Hepatocyte (in vitro differentiated cells): ENCODE data around the gene DGKG.

Experiments used
- EZH2 ChIP-seq: fragments of 200-600 bp; sonication (generic); IDR thresholded peaks from 2 replicates; pipeline ENCODE4 v1.6.1; 2016; ENCODE audit warnings: antibody characterized with exemption, mild to moderate bottlenecking, borderline replicate concordance
- TF ChIP-seq, protein P1 (sequence below): fragments of 200-600 bp; sonication (generic); IDR thresholded peaks from 2 replicates; pipeline ENCODE4 v1.5.1; 2016; ENCODE audit warnings: antibody characterized with exemption, mild to moderate bottlenecking; ENCODE audit not compliant: poor library complexity

DNA sequence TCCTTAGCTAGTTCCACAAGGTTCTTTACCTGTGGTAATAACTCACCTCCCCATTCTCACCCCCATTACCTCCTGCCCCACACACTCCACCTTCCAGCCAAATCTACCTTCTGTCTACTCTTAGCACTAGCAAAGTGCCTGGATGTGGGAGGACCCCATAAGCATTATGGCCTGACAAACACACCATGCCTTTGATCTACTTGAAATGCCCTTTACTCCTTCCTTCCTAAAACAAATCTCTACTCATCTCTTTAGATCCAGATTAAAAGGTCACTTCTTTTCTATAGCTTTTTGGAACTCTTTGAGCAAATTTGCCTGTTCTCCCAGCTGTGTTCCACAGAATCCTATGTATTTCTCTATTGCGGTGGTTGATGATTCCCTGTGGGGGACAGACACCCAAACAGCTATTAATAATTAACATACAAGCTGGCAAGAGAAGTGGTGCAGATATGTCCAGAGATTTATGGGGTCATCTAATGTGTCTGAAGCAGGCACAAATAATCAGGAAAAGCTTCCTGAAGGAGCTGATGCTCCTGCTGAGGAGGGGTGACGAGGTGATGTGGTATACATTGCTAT is 34.0 kb downstream of the DGKG start:
- TF ChIP-seq, protein P1, sequence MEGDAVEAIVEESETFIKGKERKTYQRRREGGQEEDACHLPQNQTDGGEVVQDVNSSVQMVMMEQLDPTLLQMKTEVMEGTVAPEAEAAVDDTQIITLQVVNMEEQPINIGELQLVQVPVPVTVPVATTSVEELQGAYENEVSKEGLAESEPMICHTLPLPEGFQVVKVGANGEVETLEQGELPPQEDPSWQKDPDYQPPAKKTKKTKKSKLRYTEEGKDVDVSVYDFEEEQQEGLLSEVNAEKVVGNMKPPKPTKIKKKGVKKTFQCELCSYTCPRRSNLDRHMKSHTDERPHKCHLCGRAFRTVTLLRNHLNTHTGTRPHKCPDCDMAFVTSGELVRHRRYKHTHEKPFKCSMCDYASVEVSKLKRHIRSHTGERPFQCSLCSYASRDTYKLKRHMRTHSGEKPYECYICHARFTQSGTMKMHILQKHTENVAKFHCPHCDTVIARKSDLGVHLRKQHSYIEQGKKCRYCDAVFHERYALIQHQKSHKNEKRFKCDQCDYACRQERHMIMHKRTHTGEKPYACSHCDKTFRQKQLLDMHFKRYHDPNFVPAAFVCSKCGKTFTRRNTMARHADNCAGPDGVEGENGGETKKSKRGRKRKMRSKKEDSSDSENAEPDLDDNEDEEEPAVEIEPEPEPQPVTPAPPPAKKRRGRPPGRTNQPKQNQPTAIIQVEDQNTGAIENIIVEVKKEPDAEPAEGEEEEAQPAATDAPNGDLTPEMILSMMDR: no peak
- TF ChIP-seq EZH2: no peak
